ENCODE data around the gene RCSD1.

GRCh38 chr1:167661527-167662426 lies 31.7 kb downstream of the RCSD1 start:
- TF ChIP-seq CTCF (IDR thresholded peaks at IDR 0.05; ENCODE audit: insufficient read depth, low read length): no peak
- TF ChIP-seq REST (IDR thresholded peaks at IDR 0.05; ENCODE audit: insufficient replicate concordance, low read depth): no peak
- no peak for TF ChIP-seq SPI1 (IDR thresholded peaks at IDR 0.05; ENCODE audit: borderline replicate concordance, low read depth)
- no peak for TF ChIP-seq POLR2AphosphoS5 (IDR thresholded peaks at IDR 0.05; ENCODE audit: low read depth)
